Adrenal gland (tissue), 12 donors: Measurements from ENCODE around the gene CIB4. TPM values are rescaled to one million over a fixed set of nuclear protein-coding genes. Genes with fewer than 3 reads are reported as not detected.

Experiments
- DNase-seq, 7 donors: peaks; one replicate each; pipeline ENCODE4 v3.0.0-alpha.2; 2019 to 2020
- H3K27ac ChIP-seq, 5 donors: fragments of 200-600 bp; sonication (generic) in 4 of 5; 1 replicate in 3 of 5; 2 replicates in 2 of 5; pipeline versions ENCODE4 v1.5.1 to v1.8.0; 2016 to 2020; ENCODE audit warnings: mild to moderate bottlenecking in 1 of 5
- H3K27me3 ChIP-seq: fragments of 200-600 bp; 2 replicates; pipeline ENCODE4 v1.8.0; 2021
- H3K36me3 ChIP-seq, 2 donors: fragments of 200-600 bp; replicated peaks in 1 of 2; 1 replicate in 1 of 2; 2 replicates in 1 of 2; pipeline versions ENCODE4 v1.5.1 to v1.8.0; 2018 to 2022
- H3K4me1 ChIP-seq, 2 donors: fragments of 200-600 bp; replicated peaks in 1 of 2; 1 replicate in 1 of 2; 2 replicates in 1 of 2; pipeline versions ENCODE4 v1.5.1 to v1.8.0; 2018 to 2021
- H3K4me3 ChIP-seq, 4 donors: fragments of 200-600 bp; sonication (generic) in 3 of 4; one replicate each; pipeline ENCODE4 v1.5.1; 2016 to 2018
- H3K9me3 ChIP-seq, 3 donors: fragments of 200-600 bp; sonication (generic) in 1 of 3; replicated peaks in 1 of 3; 1 replicate in 2 of 3; 2 replicates in 1 of 3; pipeline versions ENCODE4 v1.5.1 to v1.8.0; 2016 to 2021
- CTCF ChIP-seq, 6 experiments: fragments of 450-650 bp in 4 of 6; fragments of 200-600 bp in 2 of 6; sonication (generic) in 1 of 6; IDR thresholded peaks; 1 replicate in 5 of 6; 2 replicates in 1 of 6; pipeline versions ENCODE4 v1.5.1 to v1.8.0; 2016 to 2021; ENCODE audit warnings: antibody characterized with exemption in 6 of 6, mild to moderate bottlenecking in 2 of 6, moderate library complexity in 1 of 6
- POLR2A ChIP-seq, 2 donors: fragments of 450-650 bp; IDR thresholded peaks; one replicate each; pipeline ENCODE4 v1.6.1; 2017; ENCODE audit warnings: antibody characterized with exemption in 2 of 2, mild to moderate bottlenecking in 2 of 2, moderate library complexity in 1 of 2
- WGBS, 4 donors: extraction: QIAGEN DNeasy Blood & Tissue Kit in 2 of 4; methylation state at CpG; one replicate each; pipeline versions ENCODE4 v1.1.5 to v1.1.7; 2013 to 2017; 5-methylcytosine and 5-hydroxymethylcytosine counted together
- intact Hi-C, 2 donors: fragments of 100-400 bp; cut with DNase I; formaldehyde crosslinking; loops; one replicate each; pipeline versions ENCODE4 v1.14.1 to v1.15.0; 2022 to 2023
- polyA plus RNA-seq, 3 donors: library from polyadenylated mRNA; stranded (reverse); fragments of 200-250 nt in 2 of 3; fragments of 350-450 nt in 1 of 3; fragmentation: Illumina TruSeq in 1 of 3; extraction: RNeasy Lipid Tissue Mini Kit (QIAGEN cat#74804) in 1 of 3; gene quantifications; one replicate each; pipeline ENCODE4 v1.2.3, GENCODE V29; 2013 to 2014
- total RNA-seq, 9 donors: library from RNA; depleted of rRNA in 4 of 9; stranded (reverse); fragments of >200 nt in 4 of 9; fragments of 120-200 nt in 1 of 9; fragmentation: NEBNext Ultra II Directional in 1 of 9; extraction: Animal tissue kit (Norgen Biotek cat#: 25700) in 1 of 9; gene quantifications; one replicate each; pipeline versions ENCODE4 v1.1.0 to v1.2.4, GENCODE V29; 2013 to 2023
- donor health status: healthy with polysubstance abuse.
- donor health status: Bipolar disorder and iron deficiency.
- donor health status: DM: yes; HTN: yes; CAD: no.
- donor health status: DM: no; HTN: no; CAD: no.
- donor health status: DM: no; HTN: no; CAD: no.
- donor health status: DM: yes; HTN: yes; CAD: no.

CIB4 gene
- total and polyA plus RNA-seq, 12 donors = 2.2 to 10.1 (median 3.5) TPM; not detected in 2

GRCh38 chr2:26650713-26651469 lies 9.7 kb upstream of the CIB4 start:
- Histone ChIP-seq H3K36me3 (no peaks in the 10 kb centered on the region), H3K27me3 (no peaks in the 10 kb centered on the region), H3K27ac (peak overlapping the region; percentile 88 to 97 (median 93)), H3K4me1 (peaks cover 34 to 51% of the 10 kb centered on the region in 2 donors), H3K4me3 (no peak overlapping the region), H3K9me3 (no peaks in the 10 kb centered on the region)
- TF ChIP-seq POLR2A (IDR thresholded peaks at IDR 0.05) (no peak), CTCF (IDR thresholded peaks at IDR 0.05) (no peak)
- WGBS, 4 donors = 53 to 60% (median 58%) methylated on average over 11 to 12 of the region's 12 CpGs
- intact Hi-C loops = no loop called here
- peak in 4 of 7 donors; percentile 16 to 53 (median 23) for DNase-seq

GRCh38 chr2:26649992-26650712 lies 9.0 kb upstream of the CIB4 start:
- Histone ChIP-seq H3K36me3 (no peaks in the 10 kb centered on the region), H3K9me3 (no peaks in the 10 kb centered on the region), H3K4me1 (peaks cover 34 to 51% of the 10 kb centered on the region in 2 donors), H3K4me3 (no peak overlapping the region), H3K27ac (peak overlapping the region; percentile 88 to 97 (median 93)), H3K27me3 (no peaks in the 10 kb centered on the region)
- intact Hi-C loops = no loop called here
- no peak for TF ChIP-seq POLR2A (IDR thresholded peaks at IDR 0.05)
- no peak for TF ChIP-seq CTCF (IDR thresholded peaks at IDR 0.05)
- DNase-seq = peak in 6 of 7 donors; percentile 20 to 60 (median 46)
- 60 to 66% (median 61%) methylated on average over 12 of the region's 12 CpGs for WGBS, 4 donors

- H3K4me1 ChIP-seq = peaks cover 34 to 51% of the 10 kb centered on the region in 2 donors
- H3K9me3 ChIP-seq = no peaks in the 10 kb centered on the region
- no peaks in the 10 kb centered on the region for H3K36me3 ChIP-seq
- no peak overlapping the region for H3K4me3 ChIP-seq
- peak overlapping the region in 2 of 5 donors; percentile 95 to 97 for H3K27ac ChIP-seq
- no peak for TF ChIP-seq CTCF (IDR thresholded peaks at IDR 0.05)
- TF ChIP-seq POLR2A (IDR thresholded peaks at IDR 0.05) = no peak
- 63 to 66% (median 64%) methylated on average over 4 to 7 of the region's 7 CpGs for WGBS, 4 donors
- intact Hi-C loops = no loop called here
- peak in 4 of 7 donors; percentile 9 to 50 (median 14) for DNase-seq
- H3K27me3 ChIP-seq = no peaks in the 10 kb centered on the region
These were observed 8.2 kb upstream of the CIB4 start for GRCh38 chr2:26649322-26649721.

- peak in 3 of 7 donors; percentile 10 to 40 (median 15) for DNase-seq
- H3K27ac ChIP-seq = no peak overlapping the region
- intact Hi-C loops = no loop called here
These were observed 7.3 kb upstream of the CIB4 start for GRCh38 chr2:26648516-26648915.

More at GRCh38 chr2:26648516-26648915, 7.3 kb upstream of the CIB4 start:
- 77 to 81% (median 80%) methylated on average over 5 to 6 of the region's 6 CpGs for WGBS, 4 donors
- H3K27me3 ChIP-seq = no peaks in the 10 kb centered on the region
- H3K4me3 ChIP-seq = no peak overlapping the region
- no peaks in the 10 kb centered on the region for H3K36me3 ChIP-seq
- TF ChIP-seq CTCF (IDR thresholded peaks at IDR 0.05) (no peak), POLR2A (IDR thresholded peaks at IDR 0.05) (no peak)
- H3K4me1 ChIP-seq = peaks cover 34 to 47% of the 10 kb centered on the region in 2 donors
- no peaks in the 10 kb centered on the region for H3K9me3 ChIP-seq
